SK-N-SH (cell line): Measurements from ENCODE around the gene GNAS. TPM values are rescaled to one million over a fixed set of nuclear protein-coding genes. Genes with fewer than 3 reads are reported as not detected.
A peak's percentile ranks its signal among the peaks of the same experiment; 100 is the strongest.

ENCODE experiments used
- CTCF ChIA-PET: fragments of 300-600, 350-600 bp; formaldehyde crosslinking; extraction: SDS; loops from one replicate; lab custom pipeline; 2021; lab: Yijun Ruan, JAX
- POLR2A ChIA-PET: fragments of 350-600 bp; sonication (Branson Sonifier 250); formaldehyde crosslinking; extraction: SDS; loops from one replicate; lab custom pipeline; 2020; ENCODE audit warnings: antibody characterized with exemption, inconsistent platforms; lab: Yijun Ruan, JAX
- DNase-seq: peaks from one replicate; pipeline ENCODE4 v3.0.0; 2012
- H2AFZ ChIP-seq: fragments of 200-600 bp; sonication (generic); 2 replicates; pipeline ENCODE4 v1.8.1; 2016; ENCODE audit warnings: antibody characterized with exemption, mild to moderate bottlenecking, low read depth
- H3F3A ChIP-seq: fragments of 200-600 bp; sonication (generic); replicated peaks from 2 replicates; pipeline ENCODE3; 2016; ENCODE audit warnings: antibody characterized with exemption, mild to moderate bottlenecking; ENCODE audit not compliant: insufficient read depth
- H3K27ac ChIP-seq, 2 experiments: fragments of 200-500 bp in 1 of 2; fragments of 200-600 bp in 1 of 2; sonication (Bioruptor generic) in 1 of 2; sonication (generic), shearing (Covaris generic) in 1 of 2; 2 replicates each; pipeline versions ENCODE4 v1.5.1 to v1.6.1; 2014 to 2016; ENCODE audit warnings: low read depth in 2 of 2, inconsistent platforms in 1 of 2, low read length in 1 of 2, mild to moderate bottlenecking in 1 of 2, mixed read lengths in 1 of 2
- H3K27me3 ChIP-seq: fragments of 200-600 bp; sonication (generic), shearing (Covaris generic); 2 replicates; pipeline ENCODE4 v1.6.1; 2016; ENCODE audit warnings: mixed run types; ENCODE audit not compliant: insufficient read depth
- H3K36me3 ChIP-seq, 2 experiments: fragments of 200-500 bp in 1 of 2; fragments of 200-600 bp in 1 of 2; sonication (Bioruptor generic) in 1 of 2; sonication (generic) in 1 of 2; replicated peaks in 1 of 2; 2 replicates each; pipeline versions ENCODE3 to v1.5.1; 2014 to 2016; ENCODE audit warnings: low read length in 1 of 2, mild to moderate bottlenecking in 1 of 2; ENCODE audit not compliant: insufficient read depth in 2 of 2, control insufficient read depth in 1 of 2
- H3K4me1 ChIP-seq, 2 experiments: fragments of 200-500 bp in 1 of 2; fragments of 200-600 bp in 1 of 2; sonication (Bioruptor generic) in 1 of 2; sonication (generic), shearing (Covaris generic) in 1 of 2; 2 replicates each; pipeline versions ENCODE4 v1.5.1 to v1.6.1; 2014 to 2016; ENCODE audit warnings: low read depth in 1 of 2, low read length in 1 of 2, mixed run types in 1 of 2; ENCODE audit not compliant: insufficient read depth in 2 of 2, control insufficient read depth in 1 of 2
- H3K4me2 ChIP-seq: fragments of 200-600 bp; sonication (generic), shearing (Covaris generic); 2 replicates; pipeline ENCODE4 v1.6.1; 2017; ENCODE audit warnings: mixed run types
- H3K4me3 ChIP-seq, 2 experiments: fragments of 200-500 bp in 1 of 2; fragments of 200-600 bp in 1 of 2; sonication (Bioruptor generic) in 1 of 2; sonication (generic), shearing (Covaris generic) in 1 of 2; 2 replicates each; pipeline versions ENCODE4 v1.5.1 to v1.8.1; 2014 to 2016; ENCODE audit warnings: low read depth in 2 of 2, inconsistent platforms in 1 of 2, low read length in 1 of 2, mild to moderate bottlenecking in 1 of 2, mixed read lengths in 1 of 2, moderate library complexity in 1 of 2
- H3K79me2 ChIP-seq: fragments of 200-600 bp; sonication (generic); 2 replicates; pipeline ENCODE4 v1.8.1; 2017; ENCODE audit warnings: mild to moderate bottlenecking; ENCODE audit not compliant: insufficient read depth
- H3K9ac ChIP-seq: fragments of 200-600 bp; sonication (generic); 2 replicates; pipeline ENCODE4 v1.6.1; 2017; ENCODE audit warnings: mixed run types
- H3K9me2 ChIP-seq: fragments of 200-600 bp; sonication (generic); 2 replicates; pipeline ENCODE4 v1.6.1; 2017; ENCODE audit warnings: mixed run types
- H3K9me3 ChIP-seq: fragments of 200-600 bp; sonication (generic); 2 replicates; pipeline ENCODE4 v1.6.1; 2017; ENCODE audit warnings: mixed run types, mild to moderate bottlenecking, moderate library complexity
- H4K20me1 ChIP-seq: fragments of 200-600 bp; sonication (generic); 2 replicates; pipeline ENCODE4 v1.6.1; 2017; ENCODE audit warnings: mild to moderate bottlenecking, mixed run types; ENCODE audit not compliant: insufficient read depth
- CHD2 ChIP-seq: fragments of 150-350 bp; IDR thresholded peaks from 2 replicates; pipeline ENCODE4 v1.6.1; 2018; ENCODE audit warnings: low read length; ENCODE audit not compliant: partially characterized antibody
- GABPA ChIP-seq: IDR thresholded peaks from 2 replicates; pipeline ENCODE4 v1.4.0; 2012; ENCODE audit warnings: low read depth, mild to moderate bottlenecking
- IRF3 ChIP-seq: fragments of 150-350 bp; IDR thresholded peaks from 2 replicates; pipeline ENCODE4 v1.6.1; 2016; ENCODE audit warnings: mild to moderate bottlenecking, low read depth, low read length
- POLR2AphosphoS5 ChIP-seq: IDR thresholded peaks from 2 replicates; pipeline ENCODE4 v1.6.1; 2012; ENCODE audit warnings: low read depth, low read length
- RCOR1 ChIP-seq: fragments of 150-350 bp; IDR thresholded peaks from 2 replicates; pipeline ENCODE4 v1.6.1; 2017; ENCODE audit warnings: antibody characterized with exemption, low read length
- SIN3A ChIP-seq: IDR thresholded peaks from 2 replicates; pipeline ENCODE4 v1.6.1; 2012; ENCODE audit warnings: low read depth, mild to moderate bottlenecking, low read length, moderate library complexity, borderline replicate concordance
- TCF12 ChIP-seq: IDR thresholded peaks from 2 replicates; pipeline ENCODE4 v1.4.0; 2012
- WGBS: methylation state at CpG from one replicate; pipeline ENCODE4 v1.1.6; 2017; ENCODE audit warnings: low lambda C conversion rate; 5-methylcytosine and 5-hydroxymethylcytosine counted together
- polyA plus RNA-seq, 3 experiments: library from polyadenylated mRNA; depleted of rRNA; stranded (reverse); fragments of >200 nt; gene quantifications; 2 replicates each; pipeline ENCODE4 v1.2.3, GENCODE V29; 2012
- TF ChIP-seq, protein P1 (sequence below): IDR thresholded peaks from 2 replicates; pipeline ENCODE4 v1.6.1; 2012; ENCODE audit warnings: mild to moderate bottlenecking, low read depth, low read length, moderate library complexity
- TF ChIP-seq, protein P2 (sequence below): IDR thresholded peaks from 2 replicates; pipeline ENCODE4 v1.4.0; 2012; ENCODE audit warnings: low read depth
- TF ChIP-seq, protein P3 (sequence below): fragments of 200-600 bp; sonication (generic); IDR thresholded peaks from 2 replicates; pipeline ENCODE4 v1.6.1; 2017; ENCODE audit warnings: antibody characterized with exemption, mild to moderate bottlenecking, moderate library complexity
- TF ChIP-seq, protein P4 (sequence below): IDR thresholded peaks from 2 replicates; pipeline ENCODE4; 2012

GNAS gene
- polyA plus RNA-seq, 1 of the 3 experiments (the other 2 are of a cell fraction): 1,562 TPM

- Histone ChIP-seq H2AFZ (peak within 1 kb of the TSS; percentile 86), H3F3A (no peaks in the 10 kb centered on the region), H3K4me1 (peaks cover 0 to 30% of the 10 kb centered on the region in 2 experiments; a peak in 1 of 4 replicates), H3K4me2 (peak within 1 kb of the TSS; percentile 72), H3K27me3 (no peaks in the 10 kb centered on the region), H3K79me2 (peaks cover 29% of the 10 kb centered on the region), H3K4me3 (peak within 1 kb of the TSS; percentile 67 to 68), H3K9me2 (no peaks in the 10 kb centered on the region), H3K27ac (no peak within 1 kb of the TSS; a peak in 1 of 4 replicates), H3K9me3 (no peaks in the 10 kb centered on the region), H4K20me1 (no peaks in the 10 kb centered on the region), H3K36me3 (no peaks in the 10 kb centered on the region), H3K9ac (peak within 1 kb of the TSS; percentile 60; the same call in 1 of the 2 replicates)
- ChIA-PET CTCF (interaction anchor here (1.0 to 1.5 kb wide), 3 partner anchors 372 to 616 kb away, joined by 3 to 5 read pairs (median 4); no protein-coding TSS in a partner anchor), POLR2A (no interaction called here)
- DNase-seq: peak; percentile 95
- 60% methylated on average over 9 of the region's 25 CpGs for WGBS
- TF ChIP-seq TCF12 (no peak), GABPA (peak; percentile 87), IRF3 (no peak), SIN3A (no peak), CHD2 (no peak), RCOR1 (no peak), POLR2AphosphoS5 (no peak; the same call in 1 of the 2 replicates)
- TF ChIP-seq, protein P1, sequence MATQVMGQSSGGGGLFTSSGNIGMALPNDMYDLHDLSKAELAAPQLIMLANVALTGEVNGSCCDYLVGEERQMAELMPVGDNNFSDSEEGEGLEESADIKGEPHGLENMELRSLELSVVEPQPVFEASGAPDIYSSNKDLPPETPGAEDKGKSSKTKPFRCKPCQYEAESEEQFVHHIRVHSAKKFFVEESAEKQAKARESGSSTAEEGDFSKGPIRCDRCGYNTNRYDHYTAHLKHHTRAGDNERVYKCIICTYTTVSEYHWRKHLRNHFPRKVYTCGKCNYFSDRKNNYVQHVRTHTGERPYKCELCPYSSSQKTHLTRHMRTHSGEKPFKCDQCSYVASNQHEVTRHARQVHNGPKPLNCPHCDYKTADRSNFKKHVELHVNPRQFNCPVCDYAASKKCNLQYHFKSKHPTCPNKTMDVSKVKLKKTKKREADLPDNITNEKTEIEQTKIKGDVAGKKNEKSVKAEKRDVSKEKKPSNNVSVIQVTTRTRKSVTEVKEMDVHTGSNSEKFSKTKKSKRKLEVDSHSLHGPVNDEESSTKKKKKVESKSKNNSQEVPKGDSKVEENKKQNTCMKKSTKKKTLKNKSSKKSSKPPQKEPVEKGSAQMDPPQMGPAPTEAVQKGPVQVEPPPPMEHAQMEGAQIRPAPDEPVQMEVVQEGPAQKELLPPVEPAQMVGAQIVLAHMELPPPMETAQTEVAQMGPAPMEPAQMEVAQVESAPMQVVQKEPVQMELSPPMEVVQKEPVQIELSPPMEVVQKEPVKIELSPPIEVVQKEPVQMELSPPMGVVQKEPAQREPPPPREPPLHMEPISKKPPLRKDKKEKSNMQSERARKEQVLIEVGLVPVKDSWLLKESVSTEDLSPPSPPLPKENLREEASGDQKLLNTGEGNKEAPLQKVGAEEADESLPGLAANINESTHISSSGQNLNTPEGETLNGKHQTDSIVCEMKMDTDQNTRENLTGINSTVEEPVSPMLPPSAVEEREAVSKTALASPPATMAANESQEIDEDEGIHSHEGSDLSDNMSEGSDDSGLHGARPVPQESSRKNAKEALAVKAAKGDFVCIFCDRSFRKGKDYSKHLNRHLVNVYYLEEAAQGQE: no peak
- TF ChIP-seq, protein P2, sequence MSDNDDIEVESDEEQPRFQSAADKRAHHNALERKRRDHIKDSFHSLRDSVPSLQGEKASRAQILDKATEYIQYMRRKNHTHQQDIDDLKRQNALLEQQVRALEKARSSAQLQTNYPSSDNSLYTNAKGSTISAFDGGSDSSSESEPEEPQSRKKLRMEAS: 0 out of 2 replicates have a peak, but pooled peaks have one; percentile 20
- TF ChIP-seq, protein P3, sequence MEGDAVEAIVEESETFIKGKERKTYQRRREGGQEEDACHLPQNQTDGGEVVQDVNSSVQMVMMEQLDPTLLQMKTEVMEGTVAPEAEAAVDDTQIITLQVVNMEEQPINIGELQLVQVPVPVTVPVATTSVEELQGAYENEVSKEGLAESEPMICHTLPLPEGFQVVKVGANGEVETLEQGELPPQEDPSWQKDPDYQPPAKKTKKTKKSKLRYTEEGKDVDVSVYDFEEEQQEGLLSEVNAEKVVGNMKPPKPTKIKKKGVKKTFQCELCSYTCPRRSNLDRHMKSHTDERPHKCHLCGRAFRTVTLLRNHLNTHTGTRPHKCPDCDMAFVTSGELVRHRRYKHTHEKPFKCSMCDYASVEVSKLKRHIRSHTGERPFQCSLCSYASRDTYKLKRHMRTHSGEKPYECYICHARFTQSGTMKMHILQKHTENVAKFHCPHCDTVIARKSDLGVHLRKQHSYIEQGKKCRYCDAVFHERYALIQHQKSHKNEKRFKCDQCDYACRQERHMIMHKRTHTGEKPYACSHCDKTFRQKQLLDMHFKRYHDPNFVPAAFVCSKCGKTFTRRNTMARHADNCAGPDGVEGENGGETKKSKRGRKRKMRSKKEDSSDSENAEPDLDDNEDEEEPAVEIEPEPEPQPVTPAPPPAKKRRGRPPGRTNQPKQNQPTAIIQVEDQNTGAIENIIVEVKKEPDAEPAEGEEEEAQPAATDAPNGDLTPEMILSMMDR: 0 out of 2 replicates have a peak, but pooled peaks have one; percentile 19
- TF ChIP-seq, protein P4, sequence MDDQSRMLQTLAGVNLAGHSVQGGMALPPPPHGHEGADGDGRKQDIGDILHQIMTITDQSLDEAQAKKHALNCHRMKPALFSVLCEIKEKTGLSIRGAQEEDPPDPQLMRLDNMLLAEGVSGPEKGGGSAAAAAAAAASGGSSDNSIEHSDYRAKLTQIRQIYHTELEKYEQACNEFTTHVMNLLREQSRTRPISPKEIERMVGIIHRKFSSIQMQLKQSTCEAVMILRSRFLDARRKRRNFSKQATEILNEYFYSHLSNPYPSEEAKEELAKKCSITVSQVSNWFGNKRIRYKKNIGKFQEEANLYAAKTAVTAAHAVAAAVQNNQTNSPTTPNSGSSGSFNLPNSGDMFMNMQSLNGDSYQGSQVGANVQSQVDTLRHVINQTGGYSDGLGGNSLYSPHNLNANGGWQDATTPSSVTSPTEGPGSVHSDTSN: peak; percentile 98
Measured at GRCh38 chr20:58850693-58851174, 1.8 kb upstream of the GNAS start, which contains the start of gene GNAS-AS1. GNAS-AS1 (minus strand) TSS chr20:58850902.
